LNCaP clone FGC (cell line): ENCODE results near the gene BCAS3.

ENCODE experiments used
- DNase-seq: peaks from one replicate; pipeline ENCODE4 v3.0.0-alpha.2; 2011; ENCODE audit warnings: low read depth
- H3K4me3 ChIP-seq: 2 replicates; pipeline ENCODE4 v1.5.1; 2011; ENCODE audit warnings: mild to moderate bottlenecking, low read depth, low read length, control low read depth
- CTCF ChIP-seq: IDR thresholded peaks from 2 replicates; pipeline ENCODE4 v1.5.1; 2012; ENCODE audit warnings: mild to moderate bottlenecking; ENCODE audit not compliant: control insufficient read depth, insufficient read depth; ENCODE audit errors: extremely low read depth

The BCAS3 gene

GRCh38 chr17:61414141-61414935 is 736.7 kb downstream of the BCAS3 start:
- TF ChIP-seq CTCF, result no peak
- no peak overlapping the region for H3K4me3 ChIP-seq
- DNase-seq, result no peak

- no peak for DNase-seq
- no peak overlapping the region for H3K4me3 ChIP-seq
- TF ChIP-seq CTCF, result no peak
Measured at GRCh38 chr17:61414936-61415251, 737.2 kb downstream of the BCAS3 start.

DNA sequence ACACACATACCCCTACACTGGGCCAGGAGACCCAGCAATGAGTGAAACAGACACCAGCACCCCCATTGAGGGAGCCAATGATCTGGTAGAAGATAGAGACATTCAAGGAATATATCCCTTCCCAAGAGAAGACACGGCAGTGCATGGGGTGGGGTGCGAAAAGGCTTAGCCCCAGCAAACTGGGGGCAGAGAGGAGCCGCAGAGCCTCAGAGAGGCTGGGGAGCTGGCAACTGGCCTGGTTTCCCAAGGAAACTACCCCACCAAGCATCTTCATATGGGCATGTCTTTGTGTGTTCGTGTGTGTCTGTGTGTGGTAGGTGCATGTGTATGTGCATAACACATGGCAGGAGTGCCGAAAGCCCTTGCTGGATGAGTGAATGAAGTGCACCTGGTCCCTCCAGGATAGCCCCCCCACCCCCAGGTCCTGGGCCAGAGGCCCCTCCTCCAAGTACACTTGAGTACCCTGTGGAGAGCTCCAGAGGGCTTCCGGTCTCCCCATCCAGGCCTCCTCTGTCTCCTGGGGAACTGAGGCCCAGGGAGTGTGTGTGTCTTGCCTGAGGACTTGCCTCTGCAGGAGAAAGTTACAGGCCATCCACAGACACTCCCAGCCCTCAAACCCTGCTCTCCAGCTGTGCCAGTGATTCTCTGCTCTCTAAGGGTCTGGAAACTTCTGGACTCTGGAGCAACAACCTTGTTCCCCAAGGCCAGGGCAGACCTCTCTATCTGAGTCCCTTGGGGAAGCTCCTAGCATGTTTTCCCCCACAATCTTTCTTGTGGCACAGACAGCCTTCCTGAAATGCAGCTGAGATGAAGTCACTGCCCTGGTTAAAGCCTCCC is 737.9 kb downstream of the BCAS3 start:
- no peak for TF ChIP-seq CTCF
- no peak overlapping the region for H3K4me3 ChIP-seq
- DNase-seq, result no peak

DNA sequence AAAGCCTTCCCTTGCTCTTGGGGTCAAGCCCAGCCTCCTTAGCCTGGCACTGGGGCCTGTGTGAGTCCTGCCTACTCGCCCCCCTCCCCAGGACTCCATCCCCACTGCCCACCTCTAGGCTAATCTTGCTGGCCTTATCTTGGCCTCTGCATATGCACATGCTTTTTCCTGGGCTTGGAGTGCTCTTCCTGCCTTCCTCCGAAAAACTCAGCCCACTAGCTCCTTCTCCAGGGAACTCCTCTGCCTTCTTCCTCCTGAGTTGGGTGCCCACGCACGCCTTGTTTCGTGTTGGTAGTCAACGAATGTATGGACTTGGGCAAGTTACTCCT is 738.5 kb downstream of the BCAS3 start:
- no peak for TF ChIP-seq CTCF
- H3K4me3 ChIP-seq, result no peak overlapping the region
- DNase-seq, result no peak

GRCh38 chr17:61416540-61417363 is 739.1 kb downstream of the BCAS3 start:
- DNase-seq, result peak; percentile 70
- peak; percentile 94 for TF ChIP-seq CTCF
- H3K4me3 ChIP-seq, result no peak overlapping the region

GRCh38 chr17:61418449-61418848 is 740.8 kb downstream of the BCAS3 start:
- DNase-seq, result no peak
- TF ChIP-seq CTCF, result no peak
- H3K4me3 ChIP-seq, result no peak overlapping the region
